ENCODE data around the gene ATE1.

GRCh38 chr10:121862042-121862441, 65.8 kb downstream of the ATE1 start:
- TF ChIP-seq CTCF (IDR thresholded peaks at IDR 0.05): no peak
- no peak for TF ChIP-seq POLR2A (IDR thresholded peaks at IDR 0.05)

Data from heart left ventricle (tissue), 13 donors.